Measurements from ENCODE around the gene NDUFV2.
"Not testable (repeated sequence)": the region's sequence is repeated elsewhere in the genome, so short reads cannot be mapped to it uniquely, and the experiment has no call there.

Gene NDUFV2

DNA sequence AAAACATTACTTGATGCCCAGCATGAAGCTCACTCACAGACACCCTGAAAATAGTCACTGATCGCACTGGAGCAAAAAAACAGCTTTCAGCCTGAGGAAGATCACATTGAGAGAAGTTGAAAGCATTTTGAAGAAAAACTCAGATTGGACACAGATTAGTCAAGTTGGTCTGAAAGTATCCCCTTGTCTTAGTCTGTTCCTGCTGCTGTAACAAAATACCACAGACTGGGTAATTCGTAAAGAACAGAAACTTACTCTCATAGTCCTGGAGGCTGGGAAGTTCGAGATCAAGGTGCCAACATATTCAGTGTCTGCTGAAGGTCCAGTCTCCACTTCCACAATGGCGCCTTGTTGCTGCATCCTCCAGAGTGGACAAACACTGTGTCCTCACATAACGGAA, 14.2 kb upstream of the NDUFV2 start:
- H3K9ac ChIP-seq (ENCODE audit: low read depth, low read length, poor library complexity): no peak overlapping the region
- H2AK5ac ChIP-seq (ENCODE audit: low read depth, low read length): no peak overlapping the region
- no peak overlapping the region for H3K14ac ChIP-seq (ENCODE audit: low read length)
- H2BK15ac ChIP-seq (ENCODE audit: low read length): no peak overlapping the region
- no peak overlapping the region for H3K23ac ChIP-seq (ENCODE audit: low read depth, low read length, poor library complexity)
- H2BK12ac ChIP-seq (ENCODE audit: low read length): no peak overlapping the region
- H2AFZ ChIP-seq (ENCODE audit: low read length): no peak overlapping the region
- no peak for DNase-seq (ENCODE audit: low spot score)
- no peaks in the 10 kb centered on the region for H3K79me1 ChIP-seq (ENCODE audit: low read depth, low read length)
- no peak overlapping the region for H2BK5ac ChIP-seq (ENCODE audit: low read length)
- H3K36me3 ChIP-seq (replicated peaks in 1 of 2; ENCODE audit: control insufficient read depth in 2 of 2, insufficient read depth in 2 of 2, low read length in 2 of 2): no peaks in the 10 kb centered on the region
- H3K27ac ChIP-seq (replicated peaks; ENCODE audit: low read length): no peak overlapping the region
- H4K91ac ChIP-seq (ENCODE audit: low read depth, low read length, poor library complexity): no peak overlapping the region
- no peaks in the 10 kb centered on the region for H3K4me1 ChIP-seq (ENCODE audit: control insufficient read depth in 2 of 2, insufficient read depth in 1 of 2, low read depth in 1 of 2, low read length in 2 of 2)
- no peak overlapping the region for H2BK120ac ChIP-seq (ENCODE audit: low read depth, low read length)
- no CpG with 5 or more reads among the region's 5 CpGs for WGBS, 2 donors (ENCODE audit: extremely low coverage in 2 of 2, insufficient read length in 2 of 2, insufficient replicate concordance in 1 of 2)
- no peaks in the 10 kb centered on the region for H3K9me3 ChIP-seq (replicated peaks in 1 of 2; ENCODE audit: control insufficient read depth in 2 of 2, insufficient read depth in 1 of 2, low read depth in 1 of 2, low read length in 2 of 2)
- no peak overlapping the region for H3K4me3 ChIP-seq (ENCODE audit: low read length in 2 of 2)
- no peaks in the 10 kb centered on the region for H3K27me3 ChIP-seq (ENCODE audit: control insufficient read depth in 3 of 3, insufficient read depth in 3 of 3, low read depth in 1 of 3, low read length in 3 of 3)
- no peak overlapping the region for H3K4me2 ChIP-seq (ENCODE audit: insufficient read depth, low read length, poor library complexity, severe bottlenecking)
- H4K8ac ChIP-seq (ENCODE audit: low read depth, low read length): no peak overlapping the region
- H3K18ac ChIP-seq (ENCODE audit: low read length): no peak overlapping the region
- H3K4ac ChIP-seq (ENCODE audit: low read length): no peak overlapping the region

DNA sequence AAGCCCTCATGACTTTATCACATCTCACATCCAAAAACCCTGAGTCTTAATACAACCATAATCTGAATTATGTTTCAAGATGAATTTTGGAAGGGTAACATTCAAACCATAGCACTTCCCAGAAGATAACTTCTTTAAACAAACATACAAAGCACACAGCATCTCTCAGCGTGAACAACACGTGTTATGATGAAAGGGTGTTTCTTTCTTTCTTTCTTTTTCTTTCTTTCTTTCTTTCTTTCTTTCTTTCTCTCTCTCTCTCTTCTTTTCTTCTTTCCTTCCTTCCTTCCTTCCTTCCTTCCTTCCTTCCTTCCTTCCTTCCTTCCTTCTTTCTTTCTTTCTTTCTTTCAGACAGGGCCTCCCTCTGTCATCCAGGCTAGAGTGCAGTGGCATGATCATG, 13.8 kb upstream of the NDUFV2 start:
- not testable (repeated sequence) for H3K4me2 ChIP-seq (ENCODE audit: insufficient read depth, low read length, poor library complexity, severe bottlenecking); H3K4ac ChIP-seq (ENCODE audit: low read length); H3K9me3 ChIP-seq (replicated peaks in 1 of 2; ENCODE audit: control insufficient read depth in 2 of 2, insufficient read depth in 1 of 2, low read depth in 1 of 2, low read length in 2 of 2); H2BK120ac ChIP-seq (ENCODE audit: low read depth, low read length); H3K27ac ChIP-seq (replicated peaks; ENCODE audit: low read length); H3K4me3 ChIP-seq (ENCODE audit: low read length in 2 of 2); H3K36me3 ChIP-seq (replicated peaks in 1 of 2; ENCODE audit: control insufficient read depth in 2 of 2, insufficient read depth in 2 of 2, low read length in 2 of 2); H2BK5ac ChIP-seq (ENCODE audit: low read length); H3K27me3 ChIP-seq (ENCODE audit: control insufficient read depth in 3 of 3, insufficient read depth in 3 of 3, low read depth in 1 of 3, low read length in 3 of 3); H3K14ac ChIP-seq (ENCODE audit: low read length); H2BK15ac ChIP-seq (ENCODE audit: low read length); H2AFZ ChIP-seq (ENCODE audit: low read length); H3K23ac ChIP-seq (ENCODE audit: low read depth, low read length, poor library complexity); H2AK5ac ChIP-seq (ENCODE audit: low read depth, low read length); H3K9ac ChIP-seq (ENCODE audit: low read depth, low read length, poor library complexity); H2BK12ac ChIP-seq (ENCODE audit: low read length); H4K91ac ChIP-seq (ENCODE audit: low read depth, low read length, poor library complexity); H4K8ac ChIP-seq (ENCODE audit: low read depth, low read length); DNase-seq (ENCODE audit: low spot score); H3K79me1 ChIP-seq (ENCODE audit: low read depth, low read length); H3K18ac ChIP-seq (ENCODE audit: low read length); H3K4me1 ChIP-seq (ENCODE audit: control insufficient read depth in 2 of 2, insufficient read depth in 1 of 2, low read depth in 1 of 2, low read length in 2 of 2)
- WGBS, 2 donors (ENCODE audit: extremely low coverage in 2 of 2, insufficient read length in 2 of 2, insufficient replicate concordance in 1 of 2): no CpG with 5 or more reads among the region's 2 CpGs

DNA sequence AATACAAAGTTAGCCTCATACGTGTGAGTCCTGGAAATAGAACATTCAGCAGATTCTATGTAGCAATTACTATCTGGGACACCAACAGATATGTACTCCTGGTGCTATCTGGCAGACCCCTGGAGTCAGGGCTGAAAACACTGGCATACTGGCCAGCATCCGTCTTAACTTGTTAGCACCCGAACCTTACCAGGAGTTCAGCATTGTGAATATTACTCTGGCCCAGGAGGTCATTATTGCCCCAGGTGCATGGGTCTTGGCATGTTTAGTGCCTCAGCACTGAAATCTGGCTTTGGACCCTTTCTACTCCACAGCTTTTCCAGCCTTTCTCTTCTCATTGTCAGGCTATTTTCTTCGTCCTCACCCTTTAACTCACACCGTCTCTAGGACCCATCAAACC, 11.9 kb upstream of the NDUFV2 start:
- H3K23ac ChIP-seq (ENCODE audit: low read depth, low read length, poor library complexity): peak overlapping the region; percentile 14
- H3K4me1 ChIP-seq (ENCODE audit: control insufficient read depth in 2 of 2, insufficient read depth in 1 of 2, low read depth in 1 of 2, low read length in 2 of 2): peaks cover 0 to 5% of the 10 kb centered on the region in 2 donors
- no peak overlapping the region for H3K4me2 ChIP-seq (ENCODE audit: insufficient read depth, low read length, poor library complexity, severe bottlenecking)
- H3K9ac ChIP-seq (ENCODE audit: low read depth, low read length, poor library complexity): no peak overlapping the region
- no peak overlapping the region for H3K27ac ChIP-seq (replicated peaks; ENCODE audit: low read length)
- no CpG with 5 or more reads among the region's 5 CpGs for WGBS, 2 donors (ENCODE audit: extremely low coverage in 2 of 2, insufficient read length in 2 of 2, insufficient replicate concordance in 1 of 2)
- H2AK5ac ChIP-seq (ENCODE audit: low read depth, low read length): no peak overlapping the region
- no peak overlapping the region for H2BK15ac ChIP-seq (ENCODE audit: low read length)
- no peaks in the 10 kb centered on the region for H3K27me3 ChIP-seq (ENCODE audit: control insufficient read depth in 3 of 3, insufficient read depth in 3 of 3, low read depth in 1 of 3, low read length in 3 of 3)
- no peaks in the 10 kb centered on the region for H3K79me1 ChIP-seq (ENCODE audit: low read depth, low read length)
- H3K4ac ChIP-seq (ENCODE audit: low read length): no peak overlapping the region
- no peak overlapping the region for H4K91ac ChIP-seq (ENCODE audit: low read depth, low read length, poor library complexity)
- H3K14ac ChIP-seq (ENCODE audit: low read length): no peak overlapping the region
- no peak overlapping the region for H4K8ac ChIP-seq (ENCODE audit: low read depth, low read length)
- no peak for DNase-seq (ENCODE audit: low spot score)
- no peak overlapping the region for H2BK120ac ChIP-seq (ENCODE audit: low read depth, low read length)
- H3K36me3 ChIP-seq (replicated peaks in 1 of 2; ENCODE audit: control insufficient read depth in 2 of 2, insufficient read depth in 2 of 2, low read length in 2 of 2): no peaks in the 10 kb centered on the region
- no peaks in the 10 kb centered on the region for H3K9me3 ChIP-seq (replicated peaks in 1 of 2; ENCODE audit: control insufficient read depth in 2 of 2, insufficient read depth in 1 of 2, low read depth in 1 of 2, low read length in 2 of 2)
- no peak overlapping the region for H3K18ac ChIP-seq (ENCODE audit: low read length)
- H3K4me3 ChIP-seq (ENCODE audit: low read length in 2 of 2): no peak overlapping the region
- H2BK5ac ChIP-seq (ENCODE audit: low read length): no peak overlapping the region
- no peak overlapping the region for H2AFZ ChIP-seq (ENCODE audit: low read length)
- no peak overlapping the region for H2BK12ac ChIP-seq (ENCODE audit: low read length)

DNA sequence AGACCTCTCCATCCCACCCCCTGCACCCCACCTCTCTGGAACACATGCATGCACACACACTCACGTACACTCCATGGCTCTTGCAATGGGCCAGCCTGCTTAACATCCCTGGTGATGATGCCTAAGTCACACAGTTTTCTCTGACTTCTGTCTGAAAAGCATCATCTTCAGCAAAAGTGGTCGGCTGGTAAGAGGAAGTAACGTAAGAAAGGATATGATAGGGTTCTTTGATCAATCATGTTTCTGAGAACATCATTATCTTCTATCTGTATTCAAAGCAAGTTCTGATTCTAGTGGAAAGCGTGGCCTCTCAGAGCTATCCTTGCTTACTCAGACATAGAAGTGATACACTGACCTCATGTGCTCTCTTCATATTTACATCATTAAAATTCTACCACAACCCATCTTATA, 11.4 kb upstream of the NDUFV2 start:
- Histone ChIP-seq H3K9me3 (replicated peaks in 1 of 2; ENCODE audit: control insufficient read depth in 2 of 2, insufficient read depth in 1 of 2, low read depth in 1 of 2, low read length in 2 of 2) (no peaks in the 10 kb centered on the region), H2AFZ (ENCODE audit: low read length) (no peak overlapping the region), H3K27me3 (ENCODE audit: control insufficient read depth in 3 of 3, insufficient read depth in 3 of 3, low read depth in 1 of 3, low read length in 3 of 3) (no peaks in the 10 kb centered on the region), H3K36me3 (replicated peaks in 1 of 2; ENCODE audit: control insufficient read depth in 2 of 2, insufficient read depth in 2 of 2, low read length in 2 of 2) (no peaks in the 10 kb centered on the region), H4K91ac (ENCODE audit: low read depth, low read length, poor library complexity) (no peak overlapping the region), H2AK5ac (ENCODE audit: low read depth, low read length) (no peak overlapping the region), H3K4me1 (ENCODE audit: control insufficient read depth in 2 of 2, insufficient read depth in 1 of 2, low read depth in 1 of 2, low read length in 2 of 2) (peaks cover 0 to 7% of the 10 kb centered on the region in 2 donors), H3K18ac (ENCODE audit: low read length) (no peak overlapping the region), H2BK15ac (ENCODE audit: low read length) (no peak overlapping the region), H2BK120ac (ENCODE audit: low read depth, low read length) (no peak overlapping the region), H3K23ac (ENCODE audit: low read depth, low read length, poor library complexity) (no peak overlapping the region), H3K27ac (replicated peaks; ENCODE audit: low read length) (no peak overlapping the region), H4K8ac (ENCODE audit: low read depth, low read length) (no peak overlapping the region), H3K9ac (ENCODE audit: low read depth, low read length, poor library complexity) (no peak overlapping the region), H3K14ac (ENCODE audit: low read length) (no peak overlapping the region), H2BK12ac (ENCODE audit: low read length) (no peak overlapping the region), H3K4me2 (ENCODE audit: insufficient read depth, low read length, poor library complexity, severe bottlenecking) (no peak overlapping the region), H2BK5ac (ENCODE audit: low read length) (no peak overlapping the region), H3K79me1 (ENCODE audit: low read depth, low read length) (no peaks in the 10 kb centered on the region), H3K4me3 (ENCODE audit: low read length in 2 of 2) (peak overlapping the region in 1 of 2 donors; percentile 41), H3K4ac (ENCODE audit: low read length) (no peak overlapping the region)
- no peak for DNase-seq (ENCODE audit: low spot score)
- no CpG with 5 or more reads among the region's 4 CpGs for WGBS, 2 donors (ENCODE audit: extremely low coverage in 2 of 2, insufficient read length in 2 of 2, insufficient replicate concordance in 1 of 2)

All from neuronal stem cell (in vitro differentiated cells).